Neural progenitor cell (in vitro differentiated cells): ENCODE results near the gene TXNRD1.

ENCODE experiments used
- EZH2phosphoT487 ChIP-seq: fragments of 200-600 bp; sonication (generic); IDR thresholded peaks from 2 replicates; pipeline ENCODE4 v1.6.1; 2017; ENCODE audit warnings: antibody characterized with exemption
- TF ChIP-seq, protein P1 (sequence below): fragments of 200-600 bp; sonication (generic); IDR thresholded peaks from 2 replicates; pipeline ENCODE4 v1.5.1; 2017; ENCODE audit warnings: antibody characterized with exemption, mild to moderate bottlenecking

DNA sequence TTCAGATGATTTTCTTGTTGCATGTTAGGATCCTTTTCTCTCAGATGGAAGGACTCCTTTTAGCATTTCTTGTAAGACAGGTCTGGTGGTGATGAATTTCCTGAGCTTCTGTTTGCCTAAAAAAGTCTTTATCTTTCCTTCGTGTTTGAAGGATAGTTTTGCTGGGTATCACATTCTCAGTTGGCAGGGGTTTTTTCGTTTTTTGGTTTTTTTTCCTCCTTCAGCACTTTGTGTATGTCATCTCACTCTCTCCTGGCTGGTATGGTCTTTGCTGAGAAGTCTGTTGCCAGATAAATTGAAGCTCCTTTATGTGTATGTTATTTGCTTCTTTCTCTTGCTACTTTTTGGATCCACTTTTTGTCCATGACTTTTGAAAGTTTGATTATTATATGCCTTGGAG, 15.6 kb upstream of the TXNRD1 start:
- TF ChIP-seq, protein P1, sequence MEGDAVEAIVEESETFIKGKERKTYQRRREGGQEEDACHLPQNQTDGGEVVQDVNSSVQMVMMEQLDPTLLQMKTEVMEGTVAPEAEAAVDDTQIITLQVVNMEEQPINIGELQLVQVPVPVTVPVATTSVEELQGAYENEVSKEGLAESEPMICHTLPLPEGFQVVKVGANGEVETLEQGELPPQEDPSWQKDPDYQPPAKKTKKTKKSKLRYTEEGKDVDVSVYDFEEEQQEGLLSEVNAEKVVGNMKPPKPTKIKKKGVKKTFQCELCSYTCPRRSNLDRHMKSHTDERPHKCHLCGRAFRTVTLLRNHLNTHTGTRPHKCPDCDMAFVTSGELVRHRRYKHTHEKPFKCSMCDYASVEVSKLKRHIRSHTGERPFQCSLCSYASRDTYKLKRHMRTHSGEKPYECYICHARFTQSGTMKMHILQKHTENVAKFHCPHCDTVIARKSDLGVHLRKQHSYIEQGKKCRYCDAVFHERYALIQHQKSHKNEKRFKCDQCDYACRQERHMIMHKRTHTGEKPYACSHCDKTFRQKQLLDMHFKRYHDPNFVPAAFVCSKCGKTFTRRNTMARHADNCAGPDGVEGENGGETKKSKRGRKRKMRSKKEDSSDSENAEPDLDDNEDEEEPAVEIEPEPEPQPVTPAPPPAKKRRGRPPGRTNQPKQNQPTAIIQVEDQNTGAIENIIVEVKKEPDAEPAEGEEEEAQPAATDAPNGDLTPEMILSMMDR = no peak
- no peak for TF ChIP-seq EZH2phosphoT487
